ENCODE measurements around the gene N4BP2. TPM values are rescaled to one million over a fixed set of nuclear protein-coding genes. Genes with fewer than 3 reads are reported as not detected.
"Not testable (repeated sequence)": the region's sequence is repeated elsewhere in the genome, so short reads cannot be mapped to it uniquely, and the experiment has no call there.

The N4BP2 gene
- total RNA-seq, 1 experiment from 2014 or later: 20.7 TPM

GRCh38 chr4:40058854-40059253 lies 2.2 kb downstream of the N4BP2 start:
- H3K9me2 ChIP-seq (replicated peaks; ENCODE audit: insufficient read depth, low read length): no peaks in the 10 kb centered on the region
- H3K4me3 ChIP-seq (ENCODE audit: low read length): no peak overlapping the region
- peaks cover 43% of the 10 kb centered on the region for H3K79me2 ChIP-seq (ENCODE audit: low read length)
- H3K36me3 ChIP-seq (ENCODE audit: insufficient read depth, low read length): 0 out of 2 replicates have a peak, but pooled peaks cover 9% of the 10 kb centered on the region
- no peaks in the 10 kb centered on the region for H3K27me3 ChIP-seq (ENCODE audit: low read length)
- H4K20me1 ChIP-seq (ENCODE audit: insufficient read depth, low read depth, low read length): no peaks in the 10 kb centered on the region
- no peak overlapping the region for H2AFZ ChIP-seq (ENCODE audit: low read length)
- H3K4me1 ChIP-seq (ENCODE audit: low read length): peaks cover 38% of the 10 kb centered on the region
- peak overlapping the region; percentile 86 for H3K4me2 ChIP-seq (ENCODE audit: low read depth, low read length, poor library complexity, severe bottlenecking)
- no peak overlapping the region for H3K27ac ChIP-seq (ENCODE audit: low read length)
- no peak for DNase-seq
- no peaks in the 10 kb centered on the region for H3K9me3 ChIP-seq (ENCODE audit: low read length)
- H3K9ac ChIP-seq (ENCODE audit: low read length): no peak overlapping the region

GRCh38 chr4:40059362-40059761 lies 2.7 kb downstream of the N4BP2 start:
- H3K9ac ChIP-seq (ENCODE audit: low read length): no peak overlapping the region

GRCh38 chr4:40065010-40065409 lies 8.4 kb downstream of the N4BP2 start:
- peaks cover under 1% of the 10 kb centered on the region; the same call in 1 of the 2 replicates for H3K4me1 ChIP-seq (ENCODE audit: low read length)
- no peak overlapping the region for H3K4me3 ChIP-seq (ENCODE audit: low read length)
- H3K4me2 ChIP-seq (ENCODE audit: low read depth, low read length, poor library complexity, severe bottlenecking): no peak overlapping the region
- H2AFZ ChIP-seq (ENCODE audit: low read length): no peak overlapping the region
- no peak overlapping the region for H3K27ac ChIP-seq (ENCODE audit: low read length)
- no peaks in the 10 kb centered on the region for H3K9me2 ChIP-seq (replicated peaks; ENCODE audit: insufficient read depth, low read length)
- H3K27me3 ChIP-seq (ENCODE audit: low read length): no peaks in the 10 kb centered on the region
- H3K36me3 ChIP-seq (ENCODE audit: insufficient read depth, low read length): 0 out of 2 replicates have a peak, but pooled peaks cover 9% of the 10 kb centered on the region
- DNase-seq: no peak
- H3K9ac ChIP-seq (ENCODE audit: low read length): no peak overlapping the region
- H3K79me2 ChIP-seq (ENCODE audit: low read length): peaks cover 74% of the 10 kb centered on the region
- H3K9me3 ChIP-seq (ENCODE audit: low read length): no peaks in the 10 kb centered on the region
- H4K20me1 ChIP-seq (ENCODE audit: insufficient read depth, low read depth, low read length): no peaks in the 10 kb centered on the region

More at GRCh38 chr4:40059362-40059761, 2.7 kb downstream of the N4BP2 start:
- no peak for DNase-seq
- no peak overlapping the region for H2AFZ ChIP-seq (ENCODE audit: low read length)
- H3K27me3 ChIP-seq (ENCODE audit: low read length): no peaks in the 10 kb centered on the region
- no peak overlapping the region for H3K4me3 ChIP-seq (ENCODE audit: low read length)
- H4K20me1 ChIP-seq (ENCODE audit: insufficient read depth, low read depth, low read length): no peaks in the 10 kb centered on the region
- H3K79me2 ChIP-seq (ENCODE audit: low read length): peaks cover 47% of the 10 kb centered on the region
- H3K4me1 ChIP-seq (ENCODE audit: low read length): peaks cover 38% of the 10 kb centered on the region
- no peak overlapping the region for H3K27ac ChIP-seq (ENCODE audit: low read length)
- H3K9me3 ChIP-seq (ENCODE audit: low read length): no peaks in the 10 kb centered on the region
- no peaks in the 10 kb centered on the region for H3K9me2 ChIP-seq (replicated peaks; ENCODE audit: insufficient read depth, low read length)
- H3K4me2 ChIP-seq (ENCODE audit: low read depth, low read length, poor library complexity, severe bottlenecking): peak overlapping the region; percentile 86
- 0 out of 2 replicates have a peak, but pooled peaks cover 9% of the 10 kb centered on the region for H3K36me3 ChIP-seq (ENCODE audit: insufficient read depth, low read length)

DNA sequence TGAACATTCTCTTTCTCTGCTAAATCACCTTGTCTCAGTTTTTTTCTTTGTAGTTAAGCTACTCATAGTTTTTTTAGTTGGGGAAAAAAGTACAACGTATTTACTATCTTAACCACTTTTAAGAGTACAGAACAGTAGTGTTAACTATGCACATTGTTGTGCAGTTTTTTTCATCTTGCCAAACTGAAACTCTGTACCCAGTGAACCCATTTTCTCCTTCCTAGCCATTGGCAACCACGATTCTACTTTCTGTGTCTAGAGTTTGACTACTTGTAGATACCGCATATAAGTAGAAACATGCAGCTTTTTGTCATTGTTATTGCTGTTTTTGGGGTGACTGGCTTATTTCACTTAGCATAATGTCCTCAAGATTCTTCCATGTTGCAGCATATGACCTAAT lies 10.0 kb downstream of the N4BP2 start:
- H3K4me2 ChIP-seq (ENCODE audit: low read depth, low read length, poor library complexity, severe bottlenecking): no peak overlapping the region

DNA sequence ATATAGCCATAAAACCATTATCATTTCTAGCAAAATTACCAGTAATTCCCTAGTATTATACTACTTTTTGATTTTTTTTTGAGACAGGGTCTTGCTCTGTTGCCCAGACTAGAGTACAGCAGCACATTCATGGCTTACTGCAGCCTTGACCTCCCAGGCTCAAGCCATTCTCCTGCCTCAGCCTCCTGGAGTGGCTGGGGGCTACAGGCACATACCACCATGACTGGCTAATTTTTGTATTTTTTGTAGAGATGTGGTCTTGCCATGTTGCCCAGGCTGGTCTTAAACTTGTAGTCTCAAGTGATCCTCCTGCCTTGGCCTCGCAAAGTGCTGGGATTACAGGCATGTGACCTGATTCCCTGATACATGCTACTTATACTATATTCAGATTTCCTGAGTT lies 13.7 kb downstream of the N4BP2 start:
- Histone ChIP-seq H3K9me3 (ENCODE audit: low read length) (no peaks in the 10 kb centered on the region), H2AFZ (ENCODE audit: low read length) (no peak overlapping the region), H3K27ac (ENCODE audit: low read length) (no peak overlapping the region), H3K4me2 (ENCODE audit: low read depth, low read length, poor library complexity, severe bottlenecking) (no peak overlapping the region), H3K36me3 (ENCODE audit: insufficient read depth, low read length) (no peaks in the 10 kb centered on the region), H3K4me3 (ENCODE audit: low read length) (no peak overlapping the region), H3K9ac (ENCODE audit: low read length) (no peak overlapping the region), H3K9me2 (replicated peaks; ENCODE audit: insufficient read depth, low read length) (no peaks in the 10 kb centered on the region), H3K79me2 (ENCODE audit: low read length) (peaks cover 59% of the 10 kb centered on the region), H3K4me1 (ENCODE audit: low read length) (0 out of 2 replicates have a peak, but pooled peaks cover 3% of the 10 kb centered on the region), H4K20me1 (ENCODE audit: insufficient read depth, low read depth, low read length) (no peaks in the 10 kb centered on the region), H3K27me3 (ENCODE audit: low read length) (no peaks in the 10 kb centered on the region)
- DNase-seq: no peak

More for the DNA sequence above, 10.0 kb downstream of the N4BP2 start:
- Histone ChIP-seq H3K9me3 (ENCODE audit: low read length) (no peaks in the 10 kb centered on the region), H4K20me1 (ENCODE audit: insufficient read depth, low read depth, low read length) (no peaks in the 10 kb centered on the region), H3K27ac (ENCODE audit: low read length) (no peak overlapping the region), H3K36me3 (ENCODE audit: insufficient read depth, low read length) (0 out of 2 replicates have a peak, but pooled peaks cover 9% of the 10 kb centered on the region), H3K4me3 (ENCODE audit: low read length) (no peak overlapping the region), H3K27me3 (ENCODE audit: low read length) (no peaks in the 10 kb centered on the region), H3K9ac (ENCODE audit: low read length) (no peak overlapping the region), H3K9me2 (replicated peaks; ENCODE audit: insufficient read depth, low read length) (no peaks in the 10 kb centered on the region), H3K4me1 (ENCODE audit: low read length) (peaks cover 3% of the 10 kb centered on the region; the same call in 1 of the 2 replicates), H3K79me2 (ENCODE audit: low read length) (peaks cover 81% of the 10 kb centered on the region), H2AFZ (ENCODE audit: low read length) (no peak overlapping the region)
- DNase-seq: no peak

DNA sequence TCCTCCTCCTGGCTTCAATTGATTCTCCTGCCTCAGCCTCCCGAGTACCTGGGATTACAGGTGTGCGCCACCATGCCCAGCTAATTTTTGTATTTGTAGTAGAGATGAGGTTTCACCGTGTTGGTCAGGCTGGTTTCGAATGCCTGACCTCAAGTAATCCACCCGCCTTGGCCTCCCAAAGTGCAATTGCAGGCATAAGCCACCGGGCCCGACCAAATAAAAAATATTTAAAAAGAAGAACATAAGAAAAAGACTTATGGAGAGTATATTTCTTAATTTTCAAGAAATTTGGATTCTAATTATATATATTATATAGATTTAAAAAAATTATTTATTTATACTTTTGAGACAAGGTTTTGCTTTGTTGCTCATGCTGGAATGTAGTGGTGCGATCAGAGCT lies 29.8 kb downstream of the N4BP2 start:
- DNase-seq: no peak
- Histone ChIP-seq H3K36me3 (ENCODE audit: insufficient read depth, low read length) (peaks cover 5% of the 10 kb centered on the region; the same call in 1 of the 2 replicates), H3K27ac (ENCODE audit: low read length) (no peak overlapping the region), H2AFZ (ENCODE audit: low read length) (no peak overlapping the region), H3K9me2 (replicated peaks; ENCODE audit: insufficient read depth, low read length) (no peaks in the 10 kb centered on the region), H3K27me3 (ENCODE audit: low read length) (no peaks in the 10 kb centered on the region), H3K4me2 (ENCODE audit: low read depth, low read length, poor library complexity, severe bottlenecking) (no peak overlapping the region), H3K4me1 (ENCODE audit: low read length) (peaks cover 4% of the 10 kb centered on the region; the same call in 1 of the 2 replicates), H3K9me3 (ENCODE audit: low read length) (no peaks in the 10 kb centered on the region), H4K20me1 (ENCODE audit: insufficient read depth, low read depth, low read length) (no peaks in the 10 kb centered on the region), H3K79me2 (ENCODE audit: low read length) (peaks cover 23% of the 10 kb centered on the region), H3K4me3 (ENCODE audit: low read length) (no peak overlapping the region), H3K9ac (ENCODE audit: low read length) (no peak overlapping the region)

GRCh38 chr4:40087799-40088366 lies 31.2 kb downstream of the N4BP2 start:
- Histone ChIP-seq H3K27me3 (ENCODE audit: low read length) (no peaks in the 10 kb centered on the region), H3K4me3 (ENCODE audit: low read length) (no peak overlapping the region), H3K36me3 (ENCODE audit: insufficient read depth, low read length) (peaks cover 5% of the 10 kb centered on the region; the same call in 1 of the 2 replicates)

DNA sequence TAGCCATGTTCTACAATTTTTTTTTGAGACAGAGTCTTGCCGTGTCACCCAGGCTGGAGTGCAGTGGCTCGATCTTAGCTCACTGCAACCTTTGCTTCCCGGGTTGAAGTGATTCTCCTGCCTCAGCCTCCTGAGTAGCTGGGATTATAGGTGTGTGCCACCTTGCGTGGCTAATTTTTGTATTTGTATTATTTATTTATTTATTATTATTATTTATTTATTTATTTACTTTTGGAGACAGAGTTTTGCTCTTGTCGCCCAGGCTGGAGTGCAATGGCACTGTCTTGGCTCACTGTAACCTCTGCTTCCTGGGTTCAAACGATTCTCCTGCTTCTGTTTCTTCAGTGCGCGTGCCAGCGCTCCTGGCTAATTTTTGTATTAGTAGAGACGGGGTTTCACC lies 36.8 kb downstream of the N4BP2 start:
- DNase-seq; H3K9me3 ChIP-seq (ENCODE audit: low read length): not testable (repeated sequence)

More at GRCh38 chr4:40087799-40088366, 31.2 kb downstream of the N4BP2 start:
- H3K4me1 ChIP-seq (ENCODE audit: low read length): peaks cover 4% of the 10 kb centered on the region; the same call in 1 of the 2 replicates
- no peak overlapping the region for H3K4me2 ChIP-seq (ENCODE audit: low read depth, low read length, poor library complexity, severe bottlenecking)
- H2AFZ ChIP-seq (ENCODE audit: low read length): no peak overlapping the region
- no peak for DNase-seq
- H3K9ac ChIP-seq (ENCODE audit: low read length): no peak overlapping the region
- H3K9me2 ChIP-seq (replicated peaks; ENCODE audit: insufficient read depth, low read length): no peaks in the 10 kb centered on the region
- H3K79me2 ChIP-seq (ENCODE audit: low read length): peaks cover 33% of the 10 kb centered on the region
- no peaks in the 10 kb centered on the region for H4K20me1 ChIP-seq (ENCODE audit: insufficient read depth, low read depth, low read length)
- no peak overlapping the region for H3K27ac ChIP-seq (ENCODE audit: low read length)
- H3K9me3 ChIP-seq (ENCODE audit: low read length): no peaks in the 10 kb centered on the region

More for the DNA sequence above, 36.8 kb downstream of the N4BP2 start:
- H3K27ac ChIP-seq (ENCODE audit: low read length); H3K36me3 ChIP-seq (ENCODE audit: insufficient read depth, low read length); H3K4me2 ChIP-seq (ENCODE audit: low read depth, low read length, poor library complexity, severe bottlenecking); H3K9ac ChIP-seq (ENCODE audit: low read length); H3K27me3 ChIP-seq (ENCODE audit: low read length); H3K9me2 ChIP-seq (replicated peaks; ENCODE audit: insufficient read depth, low read length); H3K4me3 ChIP-seq (ENCODE audit: low read length); H4K20me1 ChIP-seq (ENCODE audit: insufficient read depth, low read depth, low read length); H2AFZ ChIP-seq (ENCODE audit: low read length): not testable (repeated sequence)
- Histone ChIP-seq H3K79me2 (ENCODE audit: low read length) (peaks cover 47% of the 10 kb centered on the region), H3K4me1 (ENCODE audit: low read length) (peaks cover 11% of the 10 kb centered on the region; the same call in 1 of the 2 replicates)

All from Karpas-422 (cell line).